DOHH2 (cell line): Measurements from ENCODE around the gene FGB.

Experiments used
- H3F3A ChIP-seq: fragments of 200-600 bp; sonication (generic), shearing (Covaris generic); 2 replicates; pipeline ENCODE4 v1.6.0; 2016; ENCODE audit warnings: antibody characterized with exemption, mild to moderate bottlenecking; ENCODE audit not compliant: control insufficient read depth, insufficient read depth
- H3K27ac ChIP-seq: fragments of 200-600 bp; sonication (generic); 2 replicates; pipeline ENCODE4 v1.5.1; 2014; ENCODE audit warnings: low read depth, mild to moderate bottlenecking, low read length, moderate library complexity
- H3K27me3 ChIP-seq: fragments of 200-600 bp; sonication (generic); 2 replicates; pipeline ENCODE4 v1.6.1; 2014; ENCODE audit warnings: mild to moderate bottlenecking, low read length, mixed read lengths; ENCODE audit not compliant: control insufficient read depth
- H3K36me3 ChIP-seq: fragments of 200-600 bp; sonication (generic); 2 replicates; pipeline ENCODE4 v1.6.1; 2014; ENCODE audit warnings: mild to moderate bottlenecking, low read length, moderate library complexity, mixed read lengths; ENCODE audit not compliant: control insufficient read depth
- H3K4me1 ChIP-seq: fragments of 200-600 bp; sonication (generic); 2 replicates; pipeline ENCODE4 v1.6.1; 2014; ENCODE audit warnings: mild to moderate bottlenecking, low read length, mixed read lengths; ENCODE audit not compliant: control insufficient read depth
- H3K4me2 ChIP-seq: fragments of 200-600 bp; sonication (generic); 2 replicates; pipeline ENCODE4 v1.6.0; 2014; ENCODE audit warnings: mild to moderate bottlenecking, low read length, moderate library complexity
- H3K4me3 ChIP-seq: fragments of 200-600 bp; sonication (generic); 2 replicates; pipeline ENCODE4 v1.5.1; 2014; ENCODE audit warnings: mild to moderate bottlenecking, low read length, mixed read lengths
- H3K79me2 ChIP-seq: fragments of 200-600 bp; sonication (generic); 2 replicates; pipeline ENCODE4 v1.6.1; 2014; ENCODE audit warnings: mild to moderate bottlenecking, low read length, mixed read lengths; ENCODE audit not compliant: control insufficient read depth
- H3K9me2 ChIP-seq: fragments of 200-600 bp; sonication (generic); replicated peaks from 2 replicates; pipeline ENCODE4 v1.6.1; 2014; ENCODE audit warnings: mild to moderate bottlenecking, low read length, mixed read lengths; ENCODE audit not compliant: control insufficient read depth
- H3K9me3 ChIP-seq: fragments of 200-600 bp; sonication (generic); 2 replicates; pipeline ENCODE4 v1.6.1; 2014; ENCODE audit warnings: antibody characterized with exemption, low read length, mixed read lengths; ENCODE audit not compliant: control insufficient read depth, insufficient read depth
- H4K20me1 ChIP-seq: fragments of 200-600 bp; sonication (generic); 2 replicates; pipeline ENCODE4 v1.6.0; 2014; ENCODE audit warnings: low read depth, mild to moderate bottlenecking, antibody characterized with exemption, low read length, moderate library complexity; ENCODE audit not compliant: control insufficient read depth, insufficient read depth
- EZH2phosphoT487 ChIP-seq: fragments of 200-600 bp; sonication (generic); IDR thresholded peaks from 2 replicates; pipeline ENCODE4 v1.6.1; 2017; ENCODE audit warnings: borderline replicate concordance, mild to moderate bottlenecking, antibody characterized with exemption, low read length, moderate library complexity, mixed read lengths
- TF ChIP-seq, protein P1 (sequence below): fragments of 200-600 bp; sonication (generic); IDR thresholded peaks from one replicate; pipeline ENCODE4 v1.5.1; 2014; ENCODE audit warnings: antibody characterized with exemption, mild to moderate bottlenecking, low read depth, low read length; ENCODE audit not compliant: poor library complexity, severe bottlenecking

FGB gene

DNA sequence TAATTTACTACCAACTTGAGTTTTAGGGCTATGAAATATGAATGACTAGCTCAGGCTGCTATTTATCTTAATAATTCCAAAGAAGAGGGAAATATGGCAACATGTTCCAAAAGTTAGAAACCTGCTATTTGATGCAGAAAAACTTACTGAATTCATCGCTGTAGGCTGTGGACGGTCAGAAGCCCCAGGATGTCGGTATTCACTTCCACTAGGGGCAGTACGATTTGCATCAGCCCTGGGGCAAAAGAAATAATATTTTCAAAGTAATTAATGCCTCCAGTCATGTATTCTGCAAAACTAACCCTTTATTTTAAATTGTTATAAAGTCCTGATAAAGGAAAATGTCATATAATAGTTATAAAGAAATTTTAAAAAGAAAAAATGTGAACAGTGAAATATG is 17.1 kb upstream of the FGB start:
- Histone ChIP-seq H4K20me1 (no peaks in the 10 kb centered on the region), H3F3A (no peaks in the 10 kb centered on the region), H3K79me2 (peaks cover 25% of the 10 kb centered on the region), H3K4me2 (no peak overlapping the region), H3K4me1 (peaks cover 14% of the 10 kb centered on the region), H3K36me3 (peaks cover 82% of the 10 kb centered on the region), H3K9me3 (no peaks in the 10 kb centered on the region), H3K9me2 (no peaks in the 10 kb centered on the region), H3K27me3 (no peaks in the 10 kb centered on the region), H3K27ac (no peak overlapping the region), H3K4me3 (no peak overlapping the region)
- TF ChIP-seq, protein P1, sequence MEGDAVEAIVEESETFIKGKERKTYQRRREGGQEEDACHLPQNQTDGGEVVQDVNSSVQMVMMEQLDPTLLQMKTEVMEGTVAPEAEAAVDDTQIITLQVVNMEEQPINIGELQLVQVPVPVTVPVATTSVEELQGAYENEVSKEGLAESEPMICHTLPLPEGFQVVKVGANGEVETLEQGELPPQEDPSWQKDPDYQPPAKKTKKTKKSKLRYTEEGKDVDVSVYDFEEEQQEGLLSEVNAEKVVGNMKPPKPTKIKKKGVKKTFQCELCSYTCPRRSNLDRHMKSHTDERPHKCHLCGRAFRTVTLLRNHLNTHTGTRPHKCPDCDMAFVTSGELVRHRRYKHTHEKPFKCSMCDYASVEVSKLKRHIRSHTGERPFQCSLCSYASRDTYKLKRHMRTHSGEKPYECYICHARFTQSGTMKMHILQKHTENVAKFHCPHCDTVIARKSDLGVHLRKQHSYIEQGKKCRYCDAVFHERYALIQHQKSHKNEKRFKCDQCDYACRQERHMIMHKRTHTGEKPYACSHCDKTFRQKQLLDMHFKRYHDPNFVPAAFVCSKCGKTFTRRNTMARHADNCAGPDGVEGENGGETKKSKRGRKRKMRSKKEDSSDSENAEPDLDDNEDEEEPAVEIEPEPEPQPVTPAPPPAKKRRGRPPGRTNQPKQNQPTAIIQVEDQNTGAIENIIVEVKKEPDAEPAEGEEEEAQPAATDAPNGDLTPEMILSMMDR, result peak; percentile 17
- TF ChIP-seq EZH2phosphoT487, result no peak

DNA sequence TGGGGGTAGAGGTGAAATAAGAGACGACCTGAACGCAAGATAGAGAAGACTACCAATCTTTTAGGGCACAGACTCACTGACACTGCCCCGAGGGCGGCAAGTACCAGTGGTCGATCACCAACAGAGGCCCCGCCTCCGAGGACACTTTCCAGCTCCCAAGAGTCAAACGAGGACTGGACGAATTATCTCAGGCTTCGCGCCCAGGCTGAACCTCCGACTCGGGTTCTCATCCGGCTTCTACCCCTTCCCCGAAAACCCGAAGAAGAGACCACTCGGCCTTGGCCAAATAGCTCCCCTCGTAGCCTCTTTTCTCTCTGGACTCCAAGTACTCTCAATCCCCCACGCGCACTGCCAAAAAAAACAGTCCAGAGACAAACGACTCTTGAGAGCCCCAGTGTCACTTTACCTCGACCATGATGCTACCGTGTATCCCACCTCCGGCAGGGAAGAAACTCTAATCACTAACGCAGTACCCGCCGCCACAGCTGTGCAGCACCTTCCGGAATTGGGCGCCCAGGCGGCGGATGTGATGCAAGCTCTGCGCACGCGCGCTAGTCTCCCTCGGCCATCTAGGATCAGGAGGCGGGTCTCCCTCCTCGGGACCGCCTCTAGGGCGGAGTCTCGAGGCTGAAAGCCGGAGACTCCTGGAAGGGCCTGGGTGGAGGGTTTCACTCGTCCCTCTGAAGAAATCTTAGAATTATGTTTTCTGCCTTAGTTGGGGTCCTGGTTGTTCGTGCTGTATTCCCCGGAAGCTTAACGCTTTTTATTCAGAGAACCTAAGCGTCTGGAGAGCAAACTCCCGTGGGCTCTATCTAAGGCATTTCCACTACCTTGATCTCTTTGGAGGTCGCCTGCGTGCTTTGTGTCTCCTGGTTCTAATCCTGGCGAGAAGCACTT is 12.7 kb upstream of the FGB start, which contains the start of gene PLRG1:
TSS of gene PLRG1 (minus strand) at position 507 of the 897 bp plus-strand sequence. CDS start at position 415, 92 bp downstream.
- Histone ChIP-seq H3K27me3 (no peaks in the 10 kb centered on the region), H3F3A (no peaks in the 10 kb centered on the region; the same call in 1 of the 2 replicates), H3K9me3 (no peaks in the 10 kb centered on the region), H3K79me2 (peaks cover 25% of the 10 kb centered on the region), H3K36me3 (peaks cover 38% of the 10 kb centered on the region), H3K4me1 (peaks cover 17% of the 10 kb centered on the region), H3K27ac (no peak within 1 kb of the TSS), H4K20me1 (no peaks in the 10 kb centered on the region), H3K4me2 (peak within 1 kb of the TSS; percentile 73), H3K4me3 (peak within 1 kb of the TSS; percentile 93), H3K9me2 (no peaks in the 10 kb centered on the region)
- no peak for TF ChIP-seq EZH2phosphoT487
- TF ChIP-seq, protein P1, result no peak

DNA sequence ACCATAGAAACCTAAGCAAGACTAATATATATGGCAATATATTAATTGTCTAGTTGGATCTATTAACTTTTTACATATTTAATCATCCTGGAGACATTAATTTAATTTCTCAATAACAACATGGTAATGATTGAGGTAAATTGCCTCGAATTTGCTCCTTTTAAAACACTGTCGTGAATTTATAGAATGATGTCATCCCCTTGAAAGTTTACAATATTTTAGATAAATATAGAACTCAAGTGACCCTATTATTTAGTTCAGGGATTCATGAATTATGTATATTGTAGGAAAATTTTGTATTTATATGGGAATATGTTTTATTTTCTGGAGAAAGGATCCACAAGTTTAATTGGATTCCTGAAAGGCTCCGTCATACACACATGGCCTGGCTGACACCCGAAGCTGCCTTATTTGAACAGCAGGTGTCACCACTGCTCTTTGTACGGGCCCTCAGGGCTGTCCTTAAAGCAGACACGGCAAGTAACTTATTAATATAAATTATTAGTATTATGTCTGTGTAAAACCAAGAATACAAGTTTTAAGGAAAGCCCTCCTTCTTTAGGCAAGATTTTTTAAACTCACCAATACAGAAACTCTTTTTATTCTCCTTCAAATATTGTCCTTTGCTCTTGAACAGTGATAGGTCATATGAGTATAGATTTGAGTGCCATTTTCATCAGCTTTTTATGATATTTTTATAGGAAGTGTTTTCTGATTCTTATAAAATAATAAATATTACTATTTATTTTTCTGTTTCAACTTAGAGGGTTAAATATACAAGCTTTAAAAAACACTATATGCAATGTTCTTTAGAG is 10.7 kb upstream of the FGB start:
- Histone ChIP-seq H3K4me2 (no peak overlapping the region), H3K79me2 (peaks cover 25% of the 10 kb centered on the region), H3K4me3 (no peak overlapping the region), H3K27me3 (no peaks in the 10 kb centered on the region), H3K4me1 (peaks cover 17% of the 10 kb centered on the region), H3K36me3 (peaks cover 19% of the 10 kb centered on the region), H3K27ac (no peak overlapping the region), H3K9me3 (no peaks in the 10 kb centered on the region), H3F3A (no peaks in the 10 kb centered on the region; the same call in 1 of the 2 replicates), H3K9me2 (no peaks in the 10 kb centered on the region), H4K20me1 (no peaks in the 10 kb centered on the region)
- TF ChIP-seq, protein P1, result peak; percentile 61
- TF ChIP-seq EZH2phosphoT487, result no peak
